T-helper 2 cell (primary cell): ENCODE data around the gene TEX36.
"Not testable (repeated sequence)": the region's sequence is repeated elsewhere in the genome, so short reads cannot be mapped to it uniquely, and the experiment has no call there.

Experiments used
- DNase-seq, 5 experiments: peaks; one replicate each; pipeline versions ENCODE4 v3.0.0 to v3.0.0-alpha.2; 2012 to 2022
- total RNA-seq, 2 donors: gene quantifications; one replicate each; lab custom pipeline; 2026; lab: John Stamatoyannopoulos, UW

Gene TEX36, protein sequence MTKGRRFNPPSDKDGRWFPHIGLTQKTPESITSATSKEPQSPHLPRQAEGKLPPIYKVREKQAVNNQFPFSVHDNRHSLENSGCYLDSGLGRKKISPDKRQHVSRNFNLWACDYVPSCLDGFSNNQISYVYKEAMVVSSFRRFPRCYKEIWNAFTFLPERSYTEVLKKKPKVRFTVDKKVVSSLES
- 0 reads per million in 2 donors for total RNA-seq

DNA sequence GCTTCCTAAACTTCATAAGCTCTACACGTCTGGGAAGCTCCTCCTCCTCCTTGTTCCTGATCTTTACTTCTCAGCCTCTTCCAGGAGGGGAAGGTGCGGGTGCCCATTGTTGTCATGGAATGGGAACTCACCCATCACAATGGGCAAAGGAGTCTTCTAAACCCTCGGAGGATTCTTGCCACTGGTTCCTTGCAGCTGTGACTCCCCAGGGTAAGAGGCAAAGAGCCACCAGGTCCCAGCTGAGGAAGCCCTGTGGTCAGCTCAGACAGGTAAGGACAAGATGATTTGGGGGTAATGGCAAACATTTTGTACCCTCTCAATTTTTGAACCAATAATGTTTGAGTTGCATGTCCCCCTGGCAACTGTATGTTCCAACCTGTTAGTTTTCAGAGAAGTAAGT is at the start of gene TEX36:
Gene TEX36 (minus strand): TSS at position 101 of the 400 bp plus-strand sequence. CDS start 174 bp downstream, outside the sequence.
- DNase-seq: no peak

DNA sequence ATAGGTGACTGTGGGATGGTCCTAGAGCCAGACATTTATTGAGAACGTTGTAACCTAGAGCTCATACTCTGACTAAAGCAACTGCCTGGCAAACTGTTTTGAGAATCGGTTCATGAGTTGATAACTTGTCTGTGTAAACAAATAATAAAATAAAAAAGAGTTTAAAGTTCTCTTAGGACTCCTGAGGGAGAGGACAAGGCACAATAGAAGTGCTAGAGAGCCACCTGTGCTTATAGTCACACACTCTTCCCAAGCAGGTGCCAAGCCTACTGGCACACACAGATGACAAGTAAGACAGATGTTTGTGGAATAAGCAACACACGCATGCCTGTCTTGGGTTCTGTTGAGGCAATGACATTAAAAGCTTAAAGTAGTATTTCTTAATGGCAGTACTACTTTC is 44.5 kb upstream of the TEX36 start:
- no peak for DNase-seq

DNA sequence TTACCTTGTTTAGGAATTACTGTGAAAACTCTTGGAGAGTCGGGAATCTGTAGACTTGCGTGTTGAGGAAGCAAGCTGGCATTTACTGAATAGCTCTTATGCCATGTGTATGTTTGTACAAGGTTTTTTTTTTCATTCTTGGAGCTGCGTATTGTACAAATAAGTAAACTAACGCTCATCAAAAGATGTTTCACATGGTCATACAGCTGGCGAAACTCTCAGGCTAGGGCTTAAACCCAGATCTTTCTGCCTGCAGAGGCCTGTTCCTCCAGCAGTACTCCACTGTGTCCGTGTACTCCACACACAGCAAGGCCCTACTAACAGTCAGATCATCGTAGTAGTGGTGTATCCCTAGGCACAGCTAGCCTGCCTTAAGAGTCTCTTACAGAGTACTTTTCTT is 44.0 kb upstream of the TEX36 start:
- DNase-seq: no peak

DNA sequence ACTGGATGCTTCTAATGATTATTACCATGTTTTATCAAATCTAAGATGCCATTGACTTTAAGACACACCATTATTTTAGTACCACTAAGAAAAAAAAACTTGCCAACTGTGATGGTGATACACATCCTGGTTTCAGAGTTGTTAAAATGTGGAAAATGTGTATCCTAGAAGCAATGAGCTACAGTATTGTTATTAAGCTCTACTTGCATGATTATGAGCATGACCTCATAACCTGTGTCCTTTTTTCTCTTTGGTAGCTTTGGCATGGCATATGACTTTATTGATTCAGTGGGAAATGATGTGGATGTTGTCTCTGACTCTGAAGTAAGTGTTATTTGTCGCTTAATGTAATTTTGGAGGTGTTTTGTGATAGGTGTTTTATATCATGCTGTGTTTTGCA is 39.8 kb upstream of the TEX36 start:
- no peak for DNase-seq

DNA sequence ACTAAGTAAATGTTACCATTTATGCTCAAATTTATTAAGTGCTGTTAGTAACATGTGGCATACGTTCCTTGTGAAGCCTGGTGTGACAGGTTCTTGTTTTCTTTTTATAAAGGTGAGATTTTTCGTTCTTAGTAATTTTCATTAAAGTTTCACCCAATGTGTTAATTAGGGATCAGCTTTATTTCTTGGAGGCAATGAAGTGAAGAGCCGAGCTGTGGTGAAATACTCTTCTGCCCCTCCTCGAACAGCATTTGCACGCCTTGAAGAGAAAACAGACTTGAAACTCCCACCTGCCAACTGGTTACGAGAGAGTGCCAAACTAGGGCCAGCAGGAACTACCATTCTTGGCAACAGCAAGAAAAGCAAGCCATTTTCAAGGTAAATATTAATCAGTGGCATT is 38.1 kb upstream of the TEX36 start:
- DNase-seq: no peak

DNA sequence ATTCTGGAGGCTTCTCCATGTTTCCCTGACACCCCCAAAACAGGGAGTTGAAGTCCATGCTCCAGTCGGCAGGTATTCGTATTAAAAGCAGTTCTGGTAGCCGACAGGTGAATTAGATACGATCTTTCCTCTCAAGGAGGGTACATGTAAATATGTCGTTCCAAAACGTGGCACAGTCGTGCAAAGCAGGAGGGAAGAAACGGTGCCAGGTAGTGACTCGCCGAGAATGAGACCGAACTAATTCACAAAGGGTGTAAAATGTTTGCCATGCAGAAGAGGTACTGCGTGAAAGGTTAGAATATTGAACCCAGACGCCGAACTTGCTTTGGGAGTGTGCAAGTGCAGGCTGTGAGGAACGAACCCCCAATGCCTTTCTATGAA is 37.0 kb upstream of the TEX36 start:
- peak in 1 of 5 experiments; percentile 30 for DNase-seq

DNA sequence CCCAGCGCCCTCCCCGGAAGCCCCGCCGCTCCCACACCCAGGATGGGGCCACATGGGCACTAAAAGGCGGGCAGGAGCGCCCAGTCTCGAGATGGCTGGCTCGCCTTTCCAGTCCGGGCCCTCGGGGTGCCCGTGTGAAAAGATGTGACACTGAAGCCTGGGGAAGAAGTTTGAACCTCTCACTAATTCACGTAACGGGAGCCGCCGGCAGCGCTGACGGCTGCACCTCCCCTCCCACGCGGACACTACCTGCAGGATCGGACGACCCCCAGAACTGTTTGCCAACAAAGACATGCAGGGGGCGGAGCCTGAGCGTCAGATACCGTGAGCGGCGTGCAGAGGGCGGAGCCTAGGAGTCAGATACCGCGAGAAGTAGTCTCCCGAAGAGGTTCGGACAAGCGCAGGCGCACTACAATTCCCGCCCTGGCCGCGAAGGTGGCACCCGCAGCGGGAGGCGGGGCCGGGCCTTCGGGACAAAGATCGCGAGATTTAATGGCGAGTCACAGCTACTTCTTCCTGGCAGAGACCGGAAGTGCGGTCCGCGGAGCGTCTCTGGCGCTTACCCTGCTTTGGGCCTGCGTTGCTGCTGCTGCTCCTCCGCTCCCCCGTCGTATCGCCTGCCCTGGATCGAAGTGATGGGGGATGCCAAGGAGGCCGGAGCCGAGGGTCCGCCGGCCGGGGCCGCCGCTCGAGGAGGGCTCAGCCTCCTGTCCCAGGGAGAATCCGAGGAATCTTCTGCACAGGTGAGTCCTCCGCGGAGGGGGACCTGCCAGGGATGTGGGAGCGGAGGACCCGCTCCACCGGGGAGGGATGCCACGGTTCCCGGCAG is 36.4 kb upstream of the TEX36 start, which contains the start of gene EDRF1:
Gene EDRF1 (plus strand): TSS at position 537 of the 829 bp plus-strand sequence. CDS start 99 bp downstream, at position 636.
- DNase-seq: peak; percentile 97 to 99 (median 99)

DNA sequence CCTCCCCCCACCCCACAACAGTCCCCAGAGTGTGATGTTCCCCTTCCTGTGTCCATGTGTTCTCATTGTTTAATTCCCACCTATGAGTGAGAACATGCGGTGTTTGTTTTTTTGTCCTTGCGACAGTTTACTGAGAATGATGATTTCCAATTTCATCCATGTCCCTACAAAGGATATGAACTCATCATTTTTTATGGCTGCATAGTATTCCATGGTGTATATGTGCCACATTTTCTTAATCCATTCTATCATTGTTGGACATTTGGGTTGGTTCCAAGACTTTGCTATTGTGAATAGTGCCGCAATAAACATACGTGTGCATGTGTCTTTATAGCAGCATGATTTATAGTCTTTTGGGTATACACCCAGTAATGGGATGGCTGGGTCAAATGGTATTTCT is 31.8 kb upstream of the TEX36 start:
- DNase-seq: not testable (repeated sequence)

DNA sequence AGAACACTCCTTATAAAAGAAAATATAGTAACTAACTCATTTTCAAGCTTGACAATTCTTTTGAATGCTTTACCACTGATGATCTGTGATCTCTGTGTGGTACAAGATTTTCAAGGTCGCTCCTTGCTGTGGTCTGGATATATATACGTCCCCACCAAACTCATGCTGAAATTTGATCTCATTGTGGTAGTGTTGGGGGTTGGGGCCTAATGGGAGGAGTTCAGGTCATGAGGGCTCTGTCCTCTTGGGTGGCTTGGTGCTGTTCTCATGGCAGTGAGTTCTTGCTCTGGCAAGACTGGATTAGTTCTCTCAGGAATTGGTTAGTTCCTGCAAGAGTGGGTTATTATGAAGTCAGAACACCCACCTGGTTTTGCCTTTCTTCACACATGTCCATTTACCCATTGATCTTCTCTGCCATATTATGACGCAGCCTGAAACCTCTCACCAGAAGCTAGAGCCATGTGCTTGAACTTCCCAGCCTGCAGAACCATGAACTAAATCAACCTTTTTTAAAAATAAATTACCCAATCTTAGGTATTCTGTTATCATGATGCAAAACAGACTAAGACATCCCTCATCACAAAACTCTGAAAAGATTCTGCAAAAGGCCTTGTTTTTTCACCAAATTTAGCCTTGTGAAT is 28.3 kb upstream of the TEX36 start:
- DNase-seq: peak in 1 of 5 experiments; percentile 35

DNA sequence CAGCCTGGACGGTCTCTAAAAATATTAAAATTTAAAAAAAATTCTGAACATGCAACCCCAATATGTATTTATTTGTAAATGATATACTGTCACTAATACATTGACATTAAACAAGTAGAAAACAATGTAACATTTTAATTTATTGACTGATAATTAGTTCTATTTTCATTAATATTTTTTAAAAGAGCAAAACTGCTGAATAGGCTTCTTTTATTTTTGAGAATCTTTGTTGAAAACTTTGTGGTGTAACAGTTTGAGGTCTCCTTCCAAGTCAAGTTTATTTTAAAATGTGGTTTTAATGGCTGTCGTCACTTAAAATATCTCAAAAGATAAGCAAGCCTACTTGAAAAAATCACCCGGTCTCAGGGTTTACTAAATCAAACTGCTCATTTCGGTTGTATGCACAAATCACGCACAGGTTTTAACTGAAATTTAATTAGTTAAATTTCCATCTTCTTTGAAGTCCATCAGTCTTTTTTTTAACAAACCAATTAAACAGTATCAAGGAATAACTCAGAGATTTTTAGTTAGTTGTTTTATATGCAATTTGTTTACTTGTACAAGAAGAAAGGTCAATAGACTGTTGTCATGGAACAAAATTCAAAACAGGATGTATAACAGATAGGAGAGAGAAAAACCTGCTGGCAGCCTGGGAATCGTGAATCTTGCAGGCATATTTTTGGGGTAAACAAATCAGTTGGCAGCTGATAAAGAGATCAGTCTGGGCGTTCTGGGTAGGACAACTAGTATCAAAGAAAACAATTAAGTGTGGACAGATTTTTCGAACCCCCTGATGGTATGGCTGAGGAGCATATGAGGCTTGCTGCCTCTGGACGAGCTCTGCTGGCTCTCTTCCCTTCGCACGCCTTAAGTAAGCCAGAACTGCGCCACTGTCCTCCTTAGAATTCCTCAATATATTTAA is 26.9 kb upstream of the TEX36 start:
- DNase-seq: peak in 1 of 5 experiments; percentile 59

DNA sequence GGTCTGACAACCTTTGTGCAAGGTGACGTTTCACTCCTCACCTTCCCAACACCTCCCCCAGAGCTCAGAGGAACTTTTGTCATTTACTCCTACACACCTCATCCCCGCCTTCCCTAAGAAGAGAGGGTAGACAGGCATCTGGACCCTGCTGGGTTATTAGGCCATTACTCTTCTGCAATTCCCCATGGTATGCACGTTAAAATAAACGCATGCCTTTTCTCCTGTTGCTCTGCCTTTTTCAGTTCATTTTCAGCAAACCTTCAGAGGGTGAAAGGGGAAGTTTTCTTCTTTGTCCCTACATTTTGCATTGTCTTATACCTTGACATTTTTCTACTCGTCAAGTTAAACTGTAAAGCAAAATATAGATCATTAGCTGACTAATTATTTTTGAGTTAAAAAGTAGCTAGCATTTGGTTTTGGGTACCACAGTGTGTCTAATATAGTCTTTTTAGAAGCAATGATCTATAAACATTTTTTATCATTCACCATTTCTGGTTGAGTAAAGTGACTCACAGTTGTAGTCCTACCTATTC is 26.1 kb upstream of the TEX36 start:
- DNase-seq: no peak

DNA sequence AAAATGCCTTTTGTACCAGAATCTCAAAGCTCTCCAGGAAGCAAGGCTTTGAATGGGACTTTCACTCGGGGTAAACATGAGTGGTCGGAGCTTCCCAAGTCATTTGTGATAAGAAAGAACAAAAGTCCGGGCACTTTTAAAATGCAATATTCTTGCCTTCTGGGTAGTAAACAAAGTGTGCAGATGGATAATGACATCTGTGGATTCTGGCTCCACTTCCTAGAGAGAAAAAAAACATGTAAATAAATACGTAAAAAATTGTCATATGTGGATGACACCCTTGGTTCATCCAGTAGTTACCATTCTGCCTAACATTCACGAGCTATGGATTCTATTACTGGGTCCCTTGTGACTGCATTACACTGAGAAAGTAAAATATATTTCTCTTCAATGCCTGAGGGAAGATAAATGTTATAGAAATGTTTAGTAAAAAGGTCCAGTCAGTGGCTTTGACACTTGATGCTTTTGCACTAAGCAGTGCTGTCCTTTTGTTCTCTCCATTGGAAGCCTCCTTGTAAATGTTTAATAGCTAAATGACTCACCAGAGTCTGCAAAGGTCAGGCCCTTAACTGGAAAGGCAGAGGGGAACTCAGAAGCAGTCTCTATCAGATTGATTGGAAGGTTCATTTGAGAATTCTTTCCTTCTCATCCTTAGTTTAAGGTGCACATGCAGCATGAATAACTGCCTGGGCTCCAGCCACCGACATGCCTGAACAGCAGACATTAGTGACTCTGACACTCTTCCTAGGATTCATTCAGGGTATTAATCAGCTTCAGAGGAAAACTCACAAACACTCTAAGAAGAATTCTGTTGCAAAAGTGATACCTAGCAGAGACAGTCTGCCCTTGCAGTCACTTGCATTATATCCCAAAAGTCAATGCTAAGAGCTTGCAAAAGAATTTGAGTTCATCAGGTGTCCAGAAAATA is 24.8 kb upstream of the TEX36 start:
- DNase-seq: no peak

DNA sequence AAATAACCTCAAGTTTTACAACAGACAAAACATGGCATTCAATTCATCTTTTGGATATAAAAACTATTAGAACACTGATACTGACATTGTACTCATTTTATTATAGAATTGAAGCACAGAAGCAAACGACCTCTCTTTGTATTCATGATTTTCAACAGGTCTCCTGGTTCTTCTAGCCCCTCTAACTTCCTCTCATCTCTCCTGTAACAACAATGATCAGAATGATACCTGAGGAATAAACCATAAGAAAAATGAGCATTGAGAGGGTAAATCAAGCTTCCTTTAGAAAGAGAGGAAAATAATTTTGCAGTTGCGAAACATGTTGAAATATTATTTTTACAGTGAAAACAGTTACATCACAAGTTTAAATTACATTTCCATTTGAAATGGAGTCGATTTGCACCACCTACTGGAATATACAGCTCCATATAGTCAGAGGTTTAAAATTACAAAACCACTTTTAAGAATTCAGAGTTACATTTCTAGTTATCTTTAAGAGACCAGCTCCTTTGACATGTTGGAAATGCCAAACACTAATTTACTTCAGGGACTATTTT is 17.5 kb upstream of the TEX36 start:
- no peak for DNase-seq

DNA sequence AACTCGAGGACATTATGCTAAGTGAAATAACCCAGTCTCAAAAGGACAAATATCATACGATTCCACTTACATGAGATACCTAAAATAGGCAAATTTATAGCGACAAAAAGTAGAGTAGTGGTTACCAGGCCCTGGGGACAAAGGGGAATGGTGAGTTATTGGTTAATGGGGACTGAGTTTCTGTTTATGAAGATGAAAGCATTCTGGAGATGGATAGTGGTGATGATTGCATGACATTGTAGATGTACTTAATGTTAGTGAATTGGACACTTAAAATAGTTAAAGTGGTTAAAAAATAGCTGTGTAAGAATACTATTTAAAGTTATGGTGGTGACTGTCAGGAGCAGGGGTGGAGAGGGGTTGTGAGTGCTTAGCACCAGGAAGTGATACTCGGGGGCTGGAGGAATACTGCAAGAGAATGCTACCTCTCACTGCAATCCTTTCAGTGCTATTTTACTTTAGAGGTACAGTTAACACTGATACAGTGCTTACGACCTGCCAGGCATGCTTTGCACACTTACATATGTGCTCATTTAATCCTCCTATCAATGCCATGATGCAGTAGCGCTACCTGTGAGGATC is 16.7 kb upstream of the TEX36 start:
- no peak for DNase-seq

DNA sequence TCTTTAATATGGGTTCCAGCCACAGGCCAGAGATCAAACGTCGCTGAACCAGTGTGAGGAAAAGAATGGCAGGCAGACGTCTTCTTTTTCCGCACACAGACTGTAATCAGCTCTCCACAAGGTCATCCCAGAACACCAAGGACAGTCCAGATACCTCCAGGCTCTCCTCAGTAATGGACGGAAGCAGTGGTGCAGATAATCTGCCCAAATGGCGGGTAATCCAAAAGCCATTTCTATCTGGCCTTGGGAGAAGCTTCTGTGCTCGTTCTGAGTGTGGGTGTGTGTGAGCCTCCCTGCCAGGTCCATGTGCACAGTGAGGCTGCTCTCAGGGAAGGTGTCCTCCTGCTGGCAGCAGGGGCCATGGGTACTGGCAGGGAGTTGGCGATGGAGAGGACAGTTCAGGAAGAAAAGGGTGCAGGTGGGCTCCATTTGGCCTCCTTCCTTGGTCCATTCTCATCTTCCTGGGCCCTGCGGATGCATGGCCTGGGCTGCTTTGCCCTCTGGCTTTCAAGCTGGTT is 15.6 kb upstream of the TEX36 start:
- DNase-seq: no peak

DNA sequence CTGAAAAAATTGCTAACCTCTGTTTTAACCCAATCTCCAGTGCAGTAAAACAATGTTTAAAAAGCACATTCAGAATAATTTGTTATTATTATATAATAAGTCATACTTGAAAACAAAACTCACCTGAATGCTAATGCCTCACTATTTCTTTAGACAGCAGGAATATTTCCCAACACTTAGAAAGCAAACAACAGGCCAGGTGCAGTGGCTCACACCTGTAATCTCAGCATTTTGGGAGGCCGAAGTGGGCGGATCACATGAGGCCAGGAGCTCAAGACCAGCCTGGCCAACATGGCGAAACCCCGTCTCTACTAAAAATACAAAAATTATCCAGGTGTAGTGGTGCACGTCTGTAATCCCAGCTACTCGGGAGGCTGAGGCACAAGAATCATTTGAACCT is 13.9 kb upstream of the TEX36 start:
- not testable (repeated sequence) for DNase-seq

DNA sequence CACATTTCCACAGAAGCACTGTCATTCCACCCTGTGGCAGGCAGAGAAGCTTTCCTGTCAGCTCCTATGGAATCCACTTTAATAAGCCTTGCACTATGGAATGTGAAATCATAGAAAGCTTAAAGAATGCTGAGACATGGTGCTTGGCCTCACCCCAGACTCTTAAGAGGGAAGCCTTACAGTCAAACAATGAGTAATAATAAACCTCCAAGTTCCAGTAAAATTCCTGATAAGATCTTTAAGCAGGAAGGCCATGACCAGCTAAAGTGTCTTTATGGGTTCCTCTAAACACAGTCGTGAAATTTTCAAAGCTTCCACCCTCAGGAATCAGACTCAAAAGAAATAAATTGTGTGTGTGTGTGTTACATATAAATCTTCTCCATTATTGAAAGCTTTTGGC is 11.9 kb upstream of the TEX36 start:
- DNase-seq: no peak

DNA sequence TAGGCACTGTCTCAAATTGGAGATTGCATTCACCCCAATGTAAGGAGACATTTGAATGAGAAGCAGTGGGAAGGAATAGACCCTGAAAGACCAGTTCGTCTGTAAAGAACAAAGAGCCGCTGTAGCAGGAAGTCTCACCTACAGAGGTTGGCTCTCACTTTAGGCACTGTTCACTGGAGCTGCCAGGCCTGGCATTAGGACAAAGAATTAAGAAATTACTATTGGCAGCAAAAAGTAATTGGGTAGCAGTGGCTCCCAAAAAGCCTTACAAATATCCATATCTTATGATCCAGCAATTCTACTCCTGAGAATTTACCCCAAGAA is 10.5 kb upstream of the TEX36 start:
- DNase-seq: no peak

DNA sequence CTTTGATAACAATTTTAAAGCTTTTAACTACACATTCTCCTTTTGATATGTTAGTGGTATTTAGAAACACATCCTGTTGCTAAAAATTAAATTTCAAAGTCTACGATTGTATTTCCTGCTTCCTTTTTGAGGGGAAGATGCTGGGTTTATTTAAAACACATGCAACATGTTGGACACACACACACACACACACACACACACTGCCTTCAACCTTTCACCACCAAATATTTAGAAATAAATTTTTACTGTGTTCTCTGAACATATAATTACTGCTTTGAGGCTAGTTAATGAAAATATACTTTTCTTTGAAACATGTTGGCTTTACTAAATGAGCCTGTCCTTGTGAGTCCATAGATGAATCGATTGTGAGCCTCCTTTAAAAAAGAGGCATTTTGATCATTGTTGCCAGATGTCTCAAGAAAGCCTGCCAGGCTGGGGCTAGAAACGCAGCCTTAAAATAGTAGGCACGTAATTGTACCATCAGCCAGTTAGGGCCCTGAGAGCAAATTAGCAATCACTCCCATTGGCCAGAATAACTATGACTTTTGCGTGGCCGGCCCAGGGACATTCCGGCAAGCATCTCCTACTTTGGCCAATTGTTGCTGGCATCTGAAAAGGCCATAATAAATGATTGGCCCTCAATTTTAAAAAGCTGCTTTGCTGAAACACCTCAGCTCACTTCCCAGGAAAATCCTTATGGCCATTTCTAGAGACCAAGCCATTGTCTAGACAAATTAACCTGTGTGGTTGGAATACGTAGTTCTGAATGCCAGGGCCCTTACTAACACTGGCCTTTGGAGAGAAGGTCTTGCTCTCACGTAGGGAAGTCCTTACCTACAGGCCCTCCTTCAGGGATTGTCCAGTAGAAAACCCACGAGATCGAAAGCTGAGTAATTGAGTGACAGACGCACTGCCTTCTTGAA is 9.9 kb upstream of the TEX36 start:
- no peak for DNase-seq
